HepG2 (cell line): ENCODE measurements around the gene TH. TPM values are rescaled to one million over a fixed set of nuclear protein-coding genes. Genes with fewer than 3 reads are reported as not detected.

Experiments
- AHR ChIP-seq: IDR thresholded peaks from 2 replicates; pipeline ENCODE4 v1.6.1; 2018; ENCODE audit warnings: missing genetic modification reagents, missing compliant biosample characterization
- ETV6 ChIP-seq: sonication (generic); formaldehyde crosslinking; conservative IDR thresholded peaks from 2 replicates; pipeline ENCODE4 v1.4.0; 2020; ENCODE audit warnings: missing genetic modification reagents
- HNF4A ChIP-seq: sonication (generic); formaldehyde crosslinking; IDR thresholded peaks from 2 replicates; pipeline ENCODE4 v1.4.0; 2020; ENCODE audit warnings: missing genetic modification reagents
- KDM2A ChIP-seq: sonication (generic); formaldehyde crosslinking; IDR thresholded peaks from 2 replicates; pipeline ENCODE4 v1.4.0; 2020; ENCODE audit warnings: low read depth, missing genetic modification reagents, borderline replicate concordance
- KDM4B ChIP-seq: sonication (generic); formaldehyde crosslinking; IDR thresholded peaks from 2 replicates; pipeline ENCODE4 v1.4.0; 2020; ENCODE audit warnings: missing genetic modification reagents
- MED8 ChIP-seq: sonication (generic); formaldehyde crosslinking; IDR thresholded peaks from 2 replicates; pipeline ENCODE4 v1.8.1; 2023; ENCODE audit warnings: mild to moderate bottlenecking, missing genetic modification reagents; ENCODE audit not compliant: insufficient replicate concordance
- PATZ1 ChIP-seq: sonication (generic); formaldehyde crosslinking; IDR thresholded peaks from 2 replicates; pipeline ENCODE4 v1.4.0; 2020; ENCODE audit warnings: missing genetic modification reagents
- TIGD3 ChIP-seq: sonication (generic); formaldehyde crosslinking; IDR thresholded peaks from 2 replicates; pipeline ENCODE4 v1.5.1; 2020; ENCODE audit warnings: mild to moderate bottlenecking, missing genetic modification reagents, borderline replicate concordance
- ZBTB21 ChIP-seq: sonication (generic); formaldehyde crosslinking; IDR thresholded peaks from 2 replicates; pipeline ENCODE4 v1.4.0; 2020; ENCODE audit warnings: missing genetic modification reagents
- ZBTB43 ChIP-seq: sonication (generic); formaldehyde crosslinking; conservative IDR thresholded peaks from 2 replicates; pipeline ENCODE4 v1.4.0; 2020; ENCODE audit warnings: missing genetic modification reagents
- ZFX ChIP-seq: sonication (generic); formaldehyde crosslinking; IDR thresholded peaks from 2 replicates; pipeline ENCODE4 v1.4.0; 2020; ENCODE audit warnings: mild to moderate bottlenecking, low read depth, missing genetic modification reagents, moderate library complexity
- ZKSCAN5 ChIP-seq: sonication (generic); formaldehyde crosslinking; IDR thresholded peaks from 2 replicates; pipeline ENCODE4 v1.5.1; 2020; ENCODE audit warnings: mild to moderate bottlenecking, missing genetic modification reagents
- ZNF138 ChIP-seq: sonication (generic); formaldehyde crosslinking; IDR thresholded peaks from 2 replicates; pipeline ENCODE4 v1.5.0; 2020; ENCODE audit warnings: mild to moderate bottlenecking, low read depth, missing genetic modification reagents
- ZNF251 ChIP-seq: sonication (generic); formaldehyde crosslinking; IDR thresholded peaks from 2 replicates; pipeline ENCODE4 v1.9.0; 2021; ENCODE audit warnings: mild to moderate bottlenecking, missing genetic modification reagents
- ZNF281 ChIP-seq: sonication (generic); formaldehyde crosslinking; IDR thresholded peaks from 2 replicates; pipeline ENCODE4 v1.4.0; 2020; ENCODE audit warnings: missing genetic modification reagents, borderline replicate concordance
- ZNF33B ChIP-seq: sonication (generic); formaldehyde crosslinking; IDR thresholded peaks from 2 replicates; pipeline ENCODE4 v1.5.1; 2020; ENCODE audit warnings: mild to moderate bottlenecking, missing genetic modification reagents
- ZNF441 ChIP-seq: sonication (generic); formaldehyde crosslinking; IDR thresholded peaks from 2 replicates; pipeline ENCODE4 v1.7.0; 2021; ENCODE audit warnings: missing genetic modification reagents, borderline replicate concordance
- ZNF619 ChIP-seq: sonication (generic); formaldehyde crosslinking; IDR thresholded peaks from 2 replicates; pipeline ENCODE4 v1.4.0; 2020; ENCODE audit warnings: mild to moderate bottlenecking, missing genetic modification reagents
- ZSCAN29 ChIP-seq: sonication (generic); formaldehyde crosslinking; conservative IDR thresholded peaks from 2 replicates; pipeline ENCODE4 v1.4.0; 2020; ENCODE audit warnings: mild to moderate bottlenecking, missing genetic modification reagents
- ZSCAN5A ChIP-seq: sonication (generic); formaldehyde crosslinking; IDR thresholded peaks from 2 replicates; pipeline ENCODE4 v1.8.0; 2022; ENCODE audit warnings: mild to moderate bottlenecking, missing genetic modification reagents, borderline replicate concordance
- polyA plus RNA-seq, 8 experiments: library from polyadenylated mRNA; depleted of rRNA in 3 of 8; stranded (reverse) in 7 of 8; unstranded in 1 of 8; fragments of >200 nt; fragmentation: Illumina TruSeq in 4 of 8; extraction: Trizol in 4 of 8; gene quantifications; 2 replicates each; pipeline versions ENCODE4 v1.2.1 to v1.2.3, GENCODE V29; 2011 to 2016; ENCODE audit warnings: low read depth in 4 of 8, missing spikeins in 1 of 8, mixed read lengths in 1 of 8; ENCODE audit not compliant: insufficient read depth in 1 of 8
- total RNA-seq, 5 experiments: library from RNA; depleted of rRNA; stranded (reverse); fragments of >200 nt; fragmentation: Illumina TruSeq; extraction: Trizol; gene quantifications; 2 replicates each; pipeline ENCODE4 v1.2.3, GENCODE V29; 2016; ENCODE audit warnings: low read depth in 1 of 5

Gene TH
- total and polyA plus RNA-seq, 2 of the 13 experiments (the other 11 are each of a cell fraction or from before 2014, with no cell fraction given) = 0.36 TPM; not detected in 1

- TF ChIP-seq ZBTB43 (no peak), ZBTB21 (no peak), KDM4B (CRISPR knock-in tag) (no peak), ETV6 (CRISPR knock-in tag) (no peak), ZNF441 (CRISPR knock-in tag) (no peak), ZSCAN29 (CRISPR knock-in tag) (no peak), TIGD3 (CRISPR knock-in tag) (0 out of 2 replicates have a peak, but pooled peaks have one; percentile 82), ZFX (peak; percentile 23; the same call in 1 of the 2 replicates), ZNF619 (CRISPR knock-in tag) (peak; percentile 73), ZNF281 (no peak), MED8 (CRISPR knock-in tag) (no peak), ZNF33B (CRISPR knock-in tag) (no peak; the same call in 1 of the 2 replicates), PATZ1 (CRISPR knock-in tag) (no peak), HNF4A (CRISPR knock-in tag) (no peak), ZNF251 (CRISPR knock-in tag) (no peak), AHR (no peak), ZNF138 (CRISPR knock-in tag) (no peak), KDM2A (CRISPR knock-in tag) (no peak), ZSCAN5A (CRISPR knock-in tag) (no peak; the same call in 1 of the 2 replicates), ZKSCAN5 (CRISPR knock-in tag) (no peak; the same call in 1 of the 2 replicates)
Measured at GRCh38 chr11:2131371-2132236, 40.0 kb downstream of the TH start (continued).
